OCI-M2 (cell line): ENCODE results near the gene NHLRC1.

Experiments
- DNase-seq: peaks from one replicate; lab custom pipeline; 2025; ENCODE audit not compliant: unreplicated experiment; lab: John Stamatoyannopoulos, UW

NHLRC1 gene

DNA sequence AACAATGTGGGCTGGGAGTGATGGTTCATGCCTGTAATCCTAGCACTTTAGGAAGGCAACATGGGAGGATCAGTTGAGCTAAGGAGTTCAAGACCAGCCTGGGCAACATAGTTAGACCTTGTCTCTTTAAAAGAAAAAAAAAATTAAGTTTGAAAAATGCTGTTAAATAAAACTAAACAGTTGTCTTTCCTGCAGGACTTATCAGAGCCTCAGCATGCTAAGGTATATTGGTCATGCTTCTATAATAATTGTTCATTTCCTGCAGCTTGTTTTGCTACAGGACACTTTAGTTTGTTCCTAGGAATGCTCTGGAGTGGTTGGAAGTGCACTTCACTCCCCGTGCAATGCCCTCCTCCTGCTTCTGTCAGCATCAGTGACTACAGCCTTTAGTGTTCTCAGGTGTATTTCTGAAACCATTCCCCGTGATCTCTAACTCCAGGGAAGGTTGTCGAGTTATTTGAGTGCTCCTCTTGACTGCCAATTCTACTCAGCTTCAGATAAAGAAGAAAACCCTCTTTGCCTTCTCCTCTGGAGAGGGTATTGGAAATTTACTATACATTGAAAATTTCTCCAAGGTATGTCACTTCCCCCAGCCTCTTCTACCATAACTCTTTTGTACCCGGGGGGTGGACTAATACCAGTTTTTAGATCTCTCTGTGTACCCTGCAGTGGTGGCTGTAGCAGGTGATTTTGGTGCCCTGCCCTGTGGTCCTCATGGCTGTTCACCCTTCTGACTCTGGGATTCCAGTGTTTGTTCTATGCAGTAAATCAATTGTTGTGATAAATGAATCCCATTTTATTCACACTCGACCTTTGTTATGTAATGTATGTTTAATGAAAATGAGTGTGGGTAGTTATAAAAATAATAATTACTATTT is 33.8 kb downstream of the NHLRC1 start:
- no peak for DNase-seq

DNA sequence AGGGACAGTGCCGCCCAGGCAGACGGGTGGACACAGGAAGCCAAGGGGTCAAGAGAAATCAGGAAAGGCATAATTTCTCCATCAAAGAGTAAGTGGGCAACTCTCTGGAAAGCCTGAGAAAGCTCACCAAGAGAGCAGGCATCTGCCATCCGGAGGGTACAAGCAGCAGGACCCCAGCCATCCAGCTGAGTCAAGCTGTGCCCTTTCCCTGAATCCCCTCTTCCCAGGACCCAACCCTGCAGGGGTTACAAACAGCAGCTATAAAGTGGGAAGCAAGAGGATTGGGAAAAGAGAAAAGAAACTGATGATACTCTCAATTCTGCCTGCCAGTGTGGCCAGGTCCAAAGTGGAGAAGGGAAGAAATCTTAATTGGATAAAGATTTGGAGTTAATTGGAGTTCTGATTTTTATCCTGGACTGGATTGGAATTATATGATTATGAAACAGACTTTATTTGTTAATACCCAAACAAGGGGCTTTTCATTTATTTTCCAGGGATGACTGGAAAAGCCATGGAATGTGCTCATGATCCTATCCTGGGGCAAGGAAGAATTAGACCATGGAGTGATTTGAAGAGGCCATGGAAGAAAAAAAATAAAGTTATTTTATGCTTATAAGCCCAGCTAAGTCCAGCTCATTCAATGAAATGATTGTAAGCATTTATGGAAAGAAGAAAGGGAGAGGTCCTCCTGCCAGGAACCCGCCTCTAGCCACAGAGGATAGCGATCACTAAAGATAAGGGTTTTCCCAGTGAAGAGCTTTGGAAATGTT is 34.9 kb downstream of the NHLRC1 start:
- DNase-seq, result no peak

DNA sequence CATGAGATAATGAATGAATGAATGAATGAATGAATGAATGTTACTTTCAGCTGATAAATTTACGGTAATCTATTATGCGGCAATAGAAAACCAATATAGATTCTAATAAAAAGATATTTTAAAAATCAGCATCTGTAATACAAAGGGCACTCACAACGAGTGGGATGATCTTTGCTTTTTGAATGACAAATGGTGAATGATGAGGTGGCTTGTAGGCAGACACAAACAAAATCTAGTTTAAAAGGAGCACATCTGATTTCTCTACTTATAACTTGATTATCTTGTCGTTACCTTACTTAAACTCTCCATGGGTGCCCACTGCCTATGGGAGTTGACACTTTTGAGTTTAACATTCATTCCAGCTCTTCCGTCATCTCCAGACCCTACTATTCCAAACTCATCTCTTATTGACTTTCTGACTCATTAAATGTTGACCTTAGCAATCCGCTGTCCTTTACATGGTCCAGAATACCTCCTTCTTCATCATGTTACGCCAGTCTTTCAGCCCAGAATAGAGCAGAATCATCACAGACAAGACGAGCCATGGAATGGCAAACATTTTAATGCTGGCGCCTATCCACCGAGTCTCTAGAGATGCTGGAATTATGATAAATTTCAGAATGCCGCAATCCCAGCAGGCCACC is 41.3 kb downstream of the NHLRC1 start:
- DNase-seq, result no peak

DNA sequence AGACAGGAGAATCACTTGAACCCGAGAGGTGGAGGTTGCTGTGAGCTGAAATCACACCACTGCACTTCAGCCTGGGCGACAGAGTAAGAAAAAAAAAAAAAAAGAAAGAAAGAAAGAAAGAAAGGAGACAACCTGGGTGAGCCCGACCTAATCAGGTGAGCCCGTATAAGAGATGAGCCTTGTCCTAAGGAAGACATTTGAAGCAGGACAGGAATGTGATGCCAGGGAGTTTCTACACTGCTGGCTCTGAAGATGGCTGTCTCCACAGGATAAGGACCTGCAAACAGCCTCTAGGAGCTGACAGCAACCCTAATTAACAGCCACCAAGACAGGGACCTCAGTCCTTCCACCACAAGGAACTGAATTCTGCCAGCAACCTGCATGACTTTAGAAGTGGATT is 41.9 kb downstream of the NHLRC1 start:
- DNase-seq, result no peak

DNA sequence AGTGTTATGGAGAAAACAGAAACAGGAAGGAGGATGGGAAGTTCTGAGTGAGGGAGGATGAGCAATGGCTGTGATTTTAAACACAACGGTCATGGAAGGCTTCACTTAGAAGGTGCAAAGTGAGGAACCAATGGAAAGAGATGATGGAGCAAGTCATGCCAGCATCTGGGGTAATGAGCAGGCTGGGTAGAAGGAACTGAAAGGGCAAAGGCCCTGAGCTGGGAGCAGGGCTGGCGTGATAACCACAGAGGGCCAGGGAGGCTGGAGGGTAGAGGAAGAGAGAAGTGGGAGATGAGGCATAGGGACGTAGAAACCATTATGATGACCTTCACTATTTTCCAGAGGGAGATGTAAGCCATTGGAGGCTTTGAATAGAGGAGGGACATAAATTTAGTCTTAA is 43.6 kb downstream of the NHLRC1 start:
- no peak for DNase-seq

DNA sequence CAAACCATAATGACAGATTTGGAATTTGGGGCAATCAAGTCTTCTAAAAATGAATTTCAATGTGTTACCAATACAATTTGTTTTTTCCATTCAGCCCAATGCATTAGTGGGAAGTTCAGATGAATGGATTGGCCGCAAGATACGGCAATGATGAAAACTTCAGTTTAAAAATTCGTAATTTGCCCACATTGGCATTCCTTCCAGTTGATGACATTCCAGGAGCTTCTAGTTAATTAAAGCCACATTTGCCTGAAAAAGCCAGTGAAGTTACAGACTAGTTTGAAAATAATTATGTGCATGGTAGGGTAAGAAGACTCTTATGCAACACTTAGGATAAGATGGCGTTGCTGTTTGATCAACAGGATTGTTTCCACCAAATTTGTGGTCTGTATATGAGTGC is 46.2 kb downstream of the NHLRC1 start:
- no peak for DNase-seq

DNA sequence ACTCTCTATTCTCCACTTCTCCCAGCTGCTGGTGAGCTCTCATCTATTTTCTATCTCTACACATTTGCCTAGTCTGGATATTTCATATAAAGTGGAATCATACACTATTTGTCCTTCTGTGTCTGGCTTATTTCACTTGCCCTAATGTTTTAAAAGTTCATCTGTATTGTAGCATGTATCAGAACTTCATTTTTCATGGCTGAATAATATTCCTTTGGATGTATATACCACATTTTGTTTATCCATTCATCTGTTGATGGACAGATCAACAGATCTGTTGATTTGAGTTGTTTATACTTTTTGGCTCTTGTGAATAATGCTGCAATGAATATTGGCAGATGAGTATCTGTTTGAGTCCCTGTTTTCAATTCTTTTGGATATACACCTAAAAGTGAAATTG is 49.6 kb downstream of the NHLRC1 start:
- DNase-seq, result no peak

DNA sequence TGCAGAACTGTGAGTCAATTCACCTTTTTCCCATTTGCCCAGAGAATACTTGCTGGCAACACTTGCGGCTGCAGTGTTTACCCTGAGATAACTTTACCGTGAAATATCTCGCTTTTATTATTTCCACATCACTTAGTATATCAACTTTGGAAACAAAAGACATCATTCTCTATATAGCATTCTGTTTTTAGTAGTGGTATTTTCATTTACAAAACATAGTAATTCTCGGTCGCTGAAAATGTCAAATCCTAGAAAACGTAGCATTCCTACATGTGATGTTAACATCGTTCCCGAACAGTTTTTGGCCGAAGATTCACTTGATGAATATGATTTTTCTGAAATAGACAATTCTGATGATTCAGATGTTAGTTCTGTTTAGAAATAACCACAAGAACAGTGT is 52.0 kb downstream of the NHLRC1 start:
- DNase-seq, result no peak
